ENCODE data around the gene GLB1L2.

GLB1L2 gene

GRCh38 chr11:134292661-134293060 lies 39.1 kb upstream of the GLB1L2 start:
- TF ChIP-seq SIN3A (IDR thresholded peaks at IDR 0.05; ENCODE audit: borderline replicate concordance, insufficient read depth, low read length) (no peak), REST (IDR thresholded peaks at IDR 0.05; ENCODE audit: insufficient read depth in 1 of 2, low read depth in 2 of 2, low read length in 2 of 2) (no peak), TAF1 (IDR thresholded peaks at IDR 0.05; ENCODE audit: borderline replicate concordance, insufficient read depth, low read length) (no peak)

GRCh38 chr11:134293119-134294113 lies 38.4 kb upstream of the GLB1L2 start:
- TF ChIP-seq SIN3A (IDR thresholded peaks at IDR 0.05; ENCODE audit: borderline replicate concordance, insufficient read depth, low read length) (no peak), POLR2AphosphoS5 (IDR thresholded peaks at IDR 0.05; ENCODE audit: low read depth, low read length) (no peak), TAF1 (IDR thresholded peaks at IDR 0.05; ENCODE audit: borderline replicate concordance, insufficient read depth, low read length) (no peak), FOXP2 (optimal IDR thresholded peaks at IDR 0.05; ENCODE audit: borderline replicate concordance, extremely low read depth, extremely low read length, insufficient read depth) (no peak), REST (IDR thresholded peaks at IDR 0.05; ENCODE audit: insufficient read depth in 1 of 2, low read depth in 2 of 2, low read length in 2 of 2) (no peak)

GRCh38 chr11:134294664-134295063 lies 37.1 kb upstream of the GLB1L2 start:
- TF ChIP-seq SIN3A (IDR thresholded peaks at IDR 0.05; ENCODE audit: borderline replicate concordance, insufficient read depth, low read length) (no peak), POLR2AphosphoS5 (IDR thresholded peaks at IDR 0.05; ENCODE audit: low read depth, low read length) (no peak), FOXP2 (optimal IDR thresholded peaks at IDR 0.05; ENCODE audit: borderline replicate concordance, extremely low read depth, extremely low read length, insufficient read depth) (no peak), REST (IDR thresholded peaks at IDR 0.05; ENCODE audit: insufficient read depth in 1 of 2, low read depth in 2 of 2, low read length in 2 of 2) (no peak), TAF1 (IDR thresholded peaks at IDR 0.05; ENCODE audit: borderline replicate concordance, insufficient read depth, low read length) (no peak)

- TF ChIP-seq SIN3A (IDR thresholded peaks at IDR 0.05; ENCODE audit: borderline replicate concordance, insufficient read depth, low read length), result no peak
- no peak for TF ChIP-seq POLR2AphosphoS5 (IDR thresholded peaks at IDR 0.05; ENCODE audit: low read depth, low read length)
- no peak for TF ChIP-seq FOXP2 (optimal IDR thresholded peaks at IDR 0.05; ENCODE audit: borderline replicate concordance, extremely low read depth, extremely low read length, insufficient read depth)
- no peak for TF ChIP-seq REST (IDR thresholded peaks at IDR 0.05; ENCODE audit: insufficient read depth in 1 of 2, low read depth in 2 of 2, low read length in 2 of 2)
- no peak for TF ChIP-seq TAF1 (IDR thresholded peaks at IDR 0.05; ENCODE audit: borderline replicate concordance, insufficient read depth, low read length)
Measured at GRCh38 chr11:134312223-134312622, 19.6 kb upstream of the GLB1L2 start.

All from PFSK-1 (cell line).